ENCODE measurements around the gene TDO2. TPM values are rescaled to one million over a fixed set of nuclear protein-coding genes. Genes with fewer than 3 reads are reported as not detected.

TDO2 gene
- total and polyA plus RNA-seq, 2 experiments from 2014 or later: 149 to 253 TPM

DNA sequence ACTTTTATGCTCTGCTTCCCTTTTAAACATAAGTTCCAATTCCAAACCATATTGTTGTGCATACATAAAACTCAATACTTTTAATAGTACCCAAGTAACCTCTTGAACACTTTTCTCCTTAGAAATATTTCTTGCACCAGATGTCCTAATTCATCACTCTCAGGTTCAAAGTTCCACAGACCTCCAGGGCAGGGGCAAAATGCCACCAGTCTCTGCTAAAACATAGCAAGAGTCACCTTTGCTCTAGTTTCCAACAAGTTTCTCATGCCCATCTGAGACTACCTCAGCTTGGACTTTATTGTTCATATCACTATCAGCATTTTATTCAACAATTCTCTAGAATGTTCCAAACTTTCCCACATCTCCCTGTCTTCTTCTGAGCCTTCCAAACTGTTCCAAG, 23.7 kb upstream of the TDO2 start:
- no peaks in the 10 kb centered on the region for H3K9me2 ChIP-seq (replicated peaks; ENCODE audit: insufficient read depth)
- no peak overlapping the region for H3K27ac ChIP-seq
- no peaks in the 10 kb centered on the region for H3K36me3 ChIP-seq (replicated peaks; ENCODE audit: insufficient read depth, low read depth)
- TF ChIP-seq EZH2phosphoT487 (IDR thresholded peaks at IDR 0.05; ENCODE audit: low read depth, severe bottlenecking, unreplicated experiment): no peak
- TF ChIP-seq, protein P1, sequence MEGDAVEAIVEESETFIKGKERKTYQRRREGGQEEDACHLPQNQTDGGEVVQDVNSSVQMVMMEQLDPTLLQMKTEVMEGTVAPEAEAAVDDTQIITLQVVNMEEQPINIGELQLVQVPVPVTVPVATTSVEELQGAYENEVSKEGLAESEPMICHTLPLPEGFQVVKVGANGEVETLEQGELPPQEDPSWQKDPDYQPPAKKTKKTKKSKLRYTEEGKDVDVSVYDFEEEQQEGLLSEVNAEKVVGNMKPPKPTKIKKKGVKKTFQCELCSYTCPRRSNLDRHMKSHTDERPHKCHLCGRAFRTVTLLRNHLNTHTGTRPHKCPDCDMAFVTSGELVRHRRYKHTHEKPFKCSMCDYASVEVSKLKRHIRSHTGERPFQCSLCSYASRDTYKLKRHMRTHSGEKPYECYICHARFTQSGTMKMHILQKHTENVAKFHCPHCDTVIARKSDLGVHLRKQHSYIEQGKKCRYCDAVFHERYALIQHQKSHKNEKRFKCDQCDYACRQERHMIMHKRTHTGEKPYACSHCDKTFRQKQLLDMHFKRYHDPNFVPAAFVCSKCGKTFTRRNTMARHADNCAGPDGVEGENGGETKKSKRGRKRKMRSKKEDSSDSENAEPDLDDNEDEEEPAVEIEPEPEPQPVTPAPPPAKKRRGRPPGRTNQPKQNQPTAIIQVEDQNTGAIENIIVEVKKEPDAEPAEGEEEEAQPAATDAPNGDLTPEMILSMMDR (IDR thresholded peaks at IDR 0.05; ENCODE audit: poor library complexity): no peak
- TF ChIP-seq EZH2 (IDR thresholded peaks at IDR 0.05; ENCODE audit: borderline replicate concordance): no peak
- no peak overlapping the region for H3K4me2 ChIP-seq
- no peaks in the 10 kb centered on the region for H3K79me2 ChIP-seq
- no peaks in the 10 kb centered on the region for H3K4me1 ChIP-seq (ENCODE audit: insufficient read depth)
- no peaks in the 10 kb centered on the region for H4K20me1 ChIP-seq (ENCODE audit: insufficient read depth, poor library complexity, severe bottlenecking)
- peaks cover 13% of the 10 kb centered on the region for H3K9me3 ChIP-seq (ENCODE audit: low read depth)
- H3K27me3 ChIP-seq: no peaks in the 10 kb centered on the region
- H3K4me3 ChIP-seq: no peak overlapping the region
- DNase-seq (ENCODE audit: low spot score): no peak
- no peak overlapping the region for H2AFZ ChIP-seq

DNA sequence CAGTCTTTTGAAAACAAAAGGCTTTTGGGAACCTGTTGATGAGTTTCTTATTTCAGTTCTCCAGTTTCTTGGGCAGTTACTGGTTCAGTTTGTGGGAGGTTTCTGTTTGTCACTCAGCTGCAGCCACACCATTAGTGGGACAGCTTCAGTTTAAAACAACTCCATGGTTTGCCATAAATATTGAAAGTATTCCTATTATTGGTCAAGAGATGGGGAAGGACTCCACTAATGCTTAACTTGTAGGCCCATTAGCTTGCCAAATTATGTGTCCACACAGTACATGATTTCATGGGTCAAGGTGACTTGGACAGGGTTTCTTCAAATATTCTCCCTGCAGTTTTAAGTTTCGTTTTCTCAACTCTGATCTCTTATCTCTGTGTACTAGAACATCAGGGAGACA, 21.9 kb upstream of the TDO2 start:
- Histone ChIP-seq H3K4me1 (ENCODE audit: insufficient read depth) (no peaks in the 10 kb centered on the region), H3K4me2 (no peak overlapping the region), H3K4me3 (no peak overlapping the region), H3K27ac (no peak overlapping the region), H3K27me3 (no peaks in the 10 kb centered on the region), H4K20me1 (ENCODE audit: insufficient read depth, poor library complexity, severe bottlenecking) (no peaks in the 10 kb centered on the region), H2AFZ (no peak overlapping the region), H3K36me3 (replicated peaks; ENCODE audit: insufficient read depth, low read depth) (no peaks in the 10 kb centered on the region), H3K9me3 (ENCODE audit: low read depth) (no peaks in the 10 kb centered on the region), H3K79me2 (no peaks in the 10 kb centered on the region), H3K9me2 (replicated peaks; ENCODE audit: insufficient read depth) (no peaks in the 10 kb centered on the region)
- TF ChIP-seq, protein P1 (IDR thresholded peaks at IDR 0.05; ENCODE audit: poor library complexity): no peak
- no peak for TF ChIP-seq EZH2phosphoT487 (IDR thresholded peaks at IDR 0.05; ENCODE audit: low read depth, severe bottlenecking, unreplicated experiment)
- DNase-seq (ENCODE audit: low spot score): no peak
- 76% methylated on average over 1 of the region's 1 CpG for WGBS (ENCODE audit: low lambda C conversion rate, missing lambda C conversion rate)

DNA sequence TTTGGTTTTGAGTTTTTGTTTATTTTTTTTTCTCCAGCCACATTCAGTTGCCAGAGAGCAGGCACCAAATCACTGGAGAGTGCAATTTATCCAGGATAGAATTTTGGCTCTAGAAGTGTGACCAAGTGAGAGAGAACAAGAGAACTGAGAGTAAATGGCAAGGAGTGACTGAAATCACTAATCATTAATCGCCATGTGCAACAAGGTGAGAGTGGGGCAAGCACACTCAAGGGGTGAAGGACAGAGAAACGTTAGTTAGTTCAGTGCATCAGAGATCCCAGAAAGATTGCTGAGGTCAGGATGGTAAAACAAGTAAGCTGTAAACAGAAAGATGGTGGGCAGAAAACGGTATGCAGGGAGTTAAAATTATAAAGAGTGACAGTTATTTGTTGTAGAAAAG, 19.6 kb upstream of the TDO2 start:
- Histone ChIP-seq H3K36me3 (replicated peaks; ENCODE audit: insufficient read depth, low read depth) (no peaks in the 10 kb centered on the region), H2AFZ (no peak overlapping the region), H3K79me2 (no peaks in the 10 kb centered on the region), H3K4me2 (no peak overlapping the region), H3K4me3 (no peak overlapping the region), H3K27ac (no peak overlapping the region), H3K4me1 (ENCODE audit: insufficient read depth) (peaks cover 5% of the 10 kb centered on the region), H4K20me1 (ENCODE audit: insufficient read depth, poor library complexity, severe bottlenecking) (no peaks in the 10 kb centered on the region), H3K27me3 (no peaks in the 10 kb centered on the region), H3K9me2 (replicated peaks; ENCODE audit: insufficient read depth) (no peaks in the 10 kb centered on the region), H3K9me3 (ENCODE audit: low read depth) (no peaks in the 10 kb centered on the region)
- TF ChIP-seq, protein P1 (IDR thresholded peaks at IDR 0.05; ENCODE audit: poor library complexity): no peak
- no peak for TF ChIP-seq EZH2 (IDR thresholded peaks at IDR 0.05; ENCODE audit: borderline replicate concordance)
- no peak for TF ChIP-seq EZH2phosphoT487 (IDR thresholded peaks at IDR 0.05; ENCODE audit: low read depth, severe bottlenecking, unreplicated experiment)
- WGBS (ENCODE audit: low lambda C conversion rate, missing lambda C conversion rate): 89% methylated on average over 3 of the region's 3 CpGs
- DNase-seq (ENCODE audit: low spot score): no peak

DNA sequence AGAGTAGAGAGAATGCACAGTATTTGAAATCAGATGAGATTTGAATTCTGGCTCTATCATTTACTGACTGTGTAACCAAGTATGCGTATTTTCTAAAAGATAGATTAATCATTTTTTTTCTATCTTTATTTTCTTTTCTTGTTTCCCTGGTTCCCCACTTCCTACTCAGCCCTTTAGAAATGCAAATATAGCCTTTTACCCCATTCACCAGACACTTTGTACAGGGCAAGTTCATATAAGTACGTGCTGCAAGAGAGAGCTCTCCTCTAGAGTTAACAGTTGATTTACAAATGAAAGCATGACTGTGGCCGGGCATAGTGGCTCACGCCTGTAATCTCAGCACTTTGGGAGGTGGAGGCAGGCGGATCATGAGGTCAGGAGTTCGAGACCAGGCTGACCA, 17.8 kb upstream of the TDO2 start:
- H3K4me1 ChIP-seq (ENCODE audit: insufficient read depth): peaks cover 12% of the 10 kb centered on the region
- no peak overlapping the region for H3K4me3 ChIP-seq
- H3K9me3 ChIP-seq (ENCODE audit: low read depth): peaks cover 5% of the 10 kb centered on the region
- 62% methylated on average over 6 of the region's 6 CpGs for WGBS (ENCODE audit: low lambda C conversion rate, missing lambda C conversion rate)
- H3K9me2 ChIP-seq (replicated peaks; ENCODE audit: insufficient read depth): no peaks in the 10 kb centered on the region
- no peak overlapping the region for H3K27ac ChIP-seq
- no peaks in the 10 kb centered on the region for H3K27me3 ChIP-seq
- no peaks in the 10 kb centered on the region for H3K79me2 ChIP-seq
- H3K4me2 ChIP-seq: no peak overlapping the region
- TF ChIP-seq, protein P1 (IDR thresholded peaks at IDR 0.05; ENCODE audit: poor library complexity): no peak
- TF ChIP-seq EZH2phosphoT487 (IDR thresholded peaks at IDR 0.05; ENCODE audit: low read depth, severe bottlenecking, unreplicated experiment) (no peak), EZH2 (IDR thresholded peaks at IDR 0.05; ENCODE audit: borderline replicate concordance) (no peak)
- no peaks in the 10 kb centered on the region for H4K20me1 ChIP-seq (ENCODE audit: insufficient read depth, poor library complexity, severe bottlenecking)
- H3K36me3 ChIP-seq (replicated peaks; ENCODE audit: insufficient read depth, low read depth): no peaks in the 10 kb centered on the region
- DNase-seq (ENCODE audit: low spot score): no peak
- H2AFZ ChIP-seq: no peak overlapping the region
